Measurements from ENCODE around the gene SAA2. TPM values are rescaled to one million over a fixed set of nuclear protein-coding genes. Genes with fewer than 3 reads are reported as not detected.
"Not testable (repeated sequence)": the region's sequence is repeated elsewhere in the genome, so short reads cannot be mapped to it uniquely, and the experiment has no call there.

SAA2 gene
- total RNA-seq, 4 donors from 2014 or later = 2.8 to 5.5 (median 3.9) TPM

DNA sequence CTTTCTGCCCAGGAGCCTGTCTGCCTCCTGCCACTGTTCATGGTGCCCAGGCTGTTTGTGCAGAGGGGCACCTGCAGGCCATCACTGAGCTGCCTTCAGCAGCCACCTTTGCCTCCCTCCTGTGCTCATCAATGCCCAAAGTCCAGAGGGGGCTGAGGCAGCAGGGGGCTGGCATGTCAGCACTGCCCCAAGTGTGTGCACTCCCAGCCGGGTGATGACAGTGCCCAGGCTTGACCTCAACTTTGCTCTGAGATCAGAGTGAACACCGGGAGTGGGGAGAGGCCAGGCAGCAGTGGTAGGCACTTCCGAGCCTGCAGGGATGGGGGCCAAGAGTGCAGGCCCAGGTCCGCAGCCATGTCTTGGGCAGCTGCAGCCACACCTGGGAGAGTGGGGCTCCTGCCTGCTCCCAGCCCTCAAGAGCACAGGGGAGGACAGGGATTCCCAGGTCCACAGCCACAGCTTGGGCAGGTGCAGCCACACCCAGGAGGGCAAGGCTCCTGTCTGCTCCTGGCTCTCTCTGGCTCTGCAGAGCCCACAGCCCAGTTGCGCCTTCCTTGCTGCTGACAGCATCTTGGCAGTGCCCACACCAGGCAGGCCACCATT is 27.1 kb downstream of the SAA2 start:
- intact Hi-C loops (cut with DNase I; ENCODE audit: low total_unique reads) = no loop called here
- no peak for DNase-seq (ENCODE audit: low spot score in 2 of 2)
- TF ChIP-seq POLR2A (IDR thresholded peaks at IDR 0.05) = no peak
- TF ChIP-seq, protein P1, sequence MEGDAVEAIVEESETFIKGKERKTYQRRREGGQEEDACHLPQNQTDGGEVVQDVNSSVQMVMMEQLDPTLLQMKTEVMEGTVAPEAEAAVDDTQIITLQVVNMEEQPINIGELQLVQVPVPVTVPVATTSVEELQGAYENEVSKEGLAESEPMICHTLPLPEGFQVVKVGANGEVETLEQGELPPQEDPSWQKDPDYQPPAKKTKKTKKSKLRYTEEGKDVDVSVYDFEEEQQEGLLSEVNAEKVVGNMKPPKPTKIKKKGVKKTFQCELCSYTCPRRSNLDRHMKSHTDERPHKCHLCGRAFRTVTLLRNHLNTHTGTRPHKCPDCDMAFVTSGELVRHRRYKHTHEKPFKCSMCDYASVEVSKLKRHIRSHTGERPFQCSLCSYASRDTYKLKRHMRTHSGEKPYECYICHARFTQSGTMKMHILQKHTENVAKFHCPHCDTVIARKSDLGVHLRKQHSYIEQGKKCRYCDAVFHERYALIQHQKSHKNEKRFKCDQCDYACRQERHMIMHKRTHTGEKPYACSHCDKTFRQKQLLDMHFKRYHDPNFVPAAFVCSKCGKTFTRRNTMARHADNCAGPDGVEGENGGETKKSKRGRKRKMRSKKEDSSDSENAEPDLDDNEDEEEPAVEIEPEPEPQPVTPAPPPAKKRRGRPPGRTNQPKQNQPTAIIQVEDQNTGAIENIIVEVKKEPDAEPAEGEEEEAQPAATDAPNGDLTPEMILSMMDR (IDR thresholded peaks at IDR 0.05) = no peak
- 81 to 100% methylated on average over 4 of the region's 5 CpGs for WGBS, 2 donors
- no peak overlapping the region for H3K4me3 ChIP-seq (ENCODE audit: low read depth, poor library complexity, severe bottlenecking)

DNA sequence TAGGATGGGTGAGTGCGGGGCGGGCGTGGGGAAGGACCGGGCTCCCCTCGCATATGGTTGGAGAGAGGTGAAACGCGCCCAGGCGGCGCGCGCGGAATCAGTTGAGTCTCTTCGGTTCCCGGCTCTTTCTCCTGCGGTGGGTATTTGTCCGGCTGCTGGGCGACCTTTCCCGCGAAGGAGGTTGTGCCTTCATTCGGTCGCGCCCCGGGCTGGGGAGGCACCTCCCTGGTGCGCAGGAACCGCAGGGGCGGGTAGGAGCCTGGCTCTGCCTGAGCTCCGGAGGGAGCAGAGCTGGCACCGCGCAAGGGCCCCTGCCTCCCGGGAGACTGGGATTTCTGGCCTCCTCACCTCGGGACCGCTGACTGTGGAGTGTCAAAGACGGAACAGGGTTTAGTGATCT is 39.4 kb downstream of the SAA2 start:
- TF ChIP-seq POLR2A (IDR thresholded peaks at IDR 0.05) = no peak
- TF ChIP-seq, protein P1 (IDR thresholded peaks at IDR 0.05) = no peak
- DNase-seq (ENCODE audit: low spot score in 2 of 2) = no peak
- H3K4me3 ChIP-seq (ENCODE audit: low read depth, poor library complexity, severe bottlenecking) = no peak overlapping the region
- 32 to 36% methylated on average over 29 to 32 of the region's 33 CpGs for WGBS, 2 donors
- intact Hi-C loops (cut with DNase I; ENCODE audit: low total_unique reads) = no loop called here

DNA sequence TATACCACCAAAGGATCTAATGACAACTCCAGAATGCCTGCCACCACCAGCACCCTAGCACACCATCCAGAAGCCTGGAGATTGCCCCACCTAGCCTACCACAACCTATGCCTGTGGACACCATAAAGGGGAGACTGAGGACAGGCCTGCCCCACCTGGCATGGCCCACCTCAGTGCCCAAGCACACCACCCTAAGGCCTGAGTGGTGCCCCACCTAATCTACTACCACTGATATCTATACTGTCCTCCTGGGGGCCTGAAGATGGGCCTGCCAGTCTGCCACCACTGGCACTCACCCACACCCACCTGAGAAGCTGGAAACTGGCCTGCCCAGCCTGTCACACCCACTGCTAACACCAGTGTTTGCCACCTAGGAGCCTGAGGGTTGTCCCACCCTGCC is 43.7 kb downstream of the SAA2 start:
- no peak overlapping the region for H3K4me3 ChIP-seq (ENCODE audit: low read depth, poor library complexity, severe bottlenecking)
- DNase-seq (ENCODE audit: low spot score in 2 of 2) = no peak
- TF ChIP-seq POLR2A (IDR thresholded peaks at IDR 0.05) = no peak
- TF ChIP-seq, protein P1 (IDR thresholded peaks at IDR 0.05) = no peak
- intact Hi-C loops (cut with DNase I; ENCODE audit: low total_unique reads) = no loop called here

DNA sequence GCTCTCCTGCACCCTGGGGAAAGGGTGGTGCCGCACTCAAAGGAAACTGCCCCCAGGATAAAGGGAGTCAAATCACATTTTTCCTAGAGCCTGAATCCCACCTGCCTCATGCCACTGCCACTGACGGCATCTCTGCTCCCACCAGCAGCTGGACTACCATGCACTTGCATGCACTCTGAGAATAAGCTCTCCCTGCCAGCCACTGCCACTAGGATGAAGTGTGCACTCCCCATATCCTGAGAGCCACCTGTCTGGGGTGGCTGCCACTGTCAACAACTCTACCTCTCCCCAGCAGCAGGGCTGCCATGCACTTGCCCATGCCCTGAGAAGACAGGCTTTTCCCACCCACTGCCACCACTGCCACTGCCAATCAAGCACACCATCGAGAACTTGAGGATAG is 44.2 kb downstream of the SAA2 start:
- no peak overlapping the region for H3K4me3 ChIP-seq (ENCODE audit: low read depth, poor library complexity, severe bottlenecking)
- TF ChIP-seq POLR2A (IDR thresholded peaks at IDR 0.05) = no peak
- TF ChIP-seq, protein P1 (IDR thresholded peaks at IDR 0.05) = no peak
- peak in 1 of 2 donors; percentile 70 for DNase-seq (ENCODE audit: low spot score in 2 of 2)
- 83 to 86% methylated on average over 3 of the region's 3 CpGs for WGBS, 2 donors
- intact Hi-C loops (cut with DNase I; ENCODE audit: low total_unique reads) = no loop called here

DNA sequence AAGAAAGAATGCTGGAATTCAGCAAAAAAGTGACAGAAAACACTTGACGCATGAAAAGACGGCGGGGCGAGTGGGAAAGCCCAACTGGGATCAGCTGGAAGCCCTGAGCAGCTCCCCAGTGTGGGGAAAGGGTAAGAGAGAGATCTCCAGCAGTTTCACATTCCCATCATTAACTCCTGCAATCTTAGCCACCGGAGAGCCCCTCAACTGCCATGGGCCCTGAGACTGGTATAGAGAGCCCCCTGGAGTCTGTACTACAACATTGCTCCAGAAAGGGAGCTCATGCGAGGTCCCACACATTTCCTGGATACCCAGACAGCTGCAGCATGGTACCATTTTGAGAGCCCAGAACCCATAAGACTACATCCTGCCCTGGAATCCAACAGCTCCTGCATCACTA is 44.7 kb downstream of the SAA2 start:
- TF ChIP-seq, protein P1 (IDR thresholded peaks at IDR 0.05) = no peak
- no peak for TF ChIP-seq POLR2A (IDR thresholded peaks at IDR 0.05)
- intact Hi-C loops (cut with DNase I; ENCODE audit: low total_unique reads) = no loop called here
- no peak for DNase-seq (ENCODE audit: low spot score in 2 of 2)
- WGBS, 2 donors = 15 to 18% methylated on average over 6 of the region's 6 CpGs
- no peak overlapping the region for H3K4me3 ChIP-seq (ENCODE audit: low read depth, poor library complexity, severe bottlenecking)

DNA sequence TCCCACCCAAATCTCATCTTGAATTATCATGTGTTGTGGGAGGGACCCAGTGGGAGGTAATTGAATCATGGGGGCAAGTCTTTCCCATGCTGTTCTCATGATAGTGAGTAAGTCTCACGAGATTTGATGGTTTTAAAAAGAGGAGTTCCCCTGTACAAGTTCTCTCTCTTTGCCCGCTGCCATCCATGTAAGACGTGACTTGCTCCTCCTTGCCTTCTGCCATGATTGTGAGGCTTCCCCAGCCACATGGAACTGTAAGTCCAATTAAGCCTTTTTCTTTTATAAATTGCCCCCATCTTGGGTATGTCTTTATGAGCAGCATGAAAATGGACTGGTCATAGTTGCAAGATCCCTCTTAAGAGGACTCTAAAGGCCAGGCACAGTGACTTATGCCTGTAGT is 50.7 kb downstream of the SAA2 start:
- 56 to 78% methylated on average over 3 of the region's 3 CpGs for WGBS, 2 donors

More for the DNA sequence above, 50.7 kb downstream of the SAA2 start:
- intact Hi-C loops (cut with DNase I; ENCODE audit: low total_unique reads); H3K4me3 ChIP-seq (ENCODE audit: low read depth, poor library complexity, severe bottlenecking); DNase-seq (ENCODE audit: low spot score in 2 of 2): not testable (repeated sequence)
